AG09309 (cell line): ENCODE results near the gene EME1.

Source experiments
- DNase-seq: peaks from one replicate; pipeline ENCODE4 v3.0.0-alpha.2; 2010; ENCODE audit warnings: low read depth
- H3K4me3 ChIP-seq: 2 replicates; pipeline ENCODE4 v1.5.1; 2011; ENCODE audit warnings: mild to moderate bottlenecking, low read depth, low read length, moderate library complexity; ENCODE audit not compliant: control insufficient read depth
- CTCF ChIP-seq: IDR thresholded peaks from 2 replicates; pipeline ENCODE4 v1.5.1; 2011; ENCODE audit warnings: mild to moderate bottlenecking, low read depth, low read length, inconsistent platforms; ENCODE audit not compliant: insufficient read depth, control insufficient read depth; ENCODE audit errors: missing control alignments

Gene EME1

GRCh38 chr17:50371526-50371925 is 1.5 kb upstream of the EME1 start:
- no peak overlapping the region; the same call in 1 of the 2 replicates for H3K4me3 ChIP-seq
- no peak for TF ChIP-seq CTCF
- no peak for DNase-seq

GRCh38 chr17:50372222-50372757 is 739 bp upstream of the EME1 start:
- TF ChIP-seq CTCF = no peak
- peak overlapping the region; percentile 92 for H3K4me3 ChIP-seq
- no peak for DNase-seq

- H3K4me3 ChIP-seq = no peak overlapping the region
- no peak for TF ChIP-seq CTCF
- DNase-seq = no peak
These were observed 676 bp downstream of the EME1 start for GRCh38 chr17:50373705-50374104.

- TF ChIP-seq CTCF = no peak
- DNase-seq = no peak
- H3K4me3 ChIP-seq = no peak overlapping the region
These were observed 3.0 kb downstream of the EME1 start for GRCh38 chr17:50375858-50376538.

GRCh38 chr17:50379351-50380132 is 6.5 kb downstream of the EME1 start:
- no peak for DNase-seq
- no peak overlapping the region for H3K4me3 ChIP-seq

More at GRCh38 chr17:50379351-50380132, 6.5 kb downstream of the EME1 start:
- no peak for TF ChIP-seq CTCF
